Type B pancreatic cell (in vitro differentiated cells): ENCODE results near the gene CDC7. TPM values are rescaled to one million over a fixed set of nuclear protein-coding genes. Genes with fewer than 3 reads are reported as not detected.

Experiments
- DNase-seq: peaks from one replicate; pipeline ENCODE4 v3.0.0; 2021; ENCODE audit warnings: mixed read lengths; ENCODE audit not compliant: unreplicated experiment; ENCODE audit errors: extremely low spot score
- H3K27ac Mint-ChIP-seq: 2 replicates; pipeline ENCODE4 v1.8.0; 2021; ENCODE audit warnings: mild to moderate bottlenecking, mixed read lengths
- H3K27me3 Mint-ChIP-seq: 2 replicates; pipeline ENCODE4 v1.8.0; 2021; ENCODE audit warnings: mixed read lengths
- H3K36me3 Mint-ChIP-seq: 2 replicates; pipeline ENCODE4 v1.8.0; 2021; ENCODE audit warnings: mixed read lengths
- H3K4me1 Mint-ChIP-seq: one replicate; pipeline ENCODE4 v1.8.0; 2021; ENCODE audit warnings: mixed read lengths; ENCODE audit not compliant: unreplicated experiment
- H3K4me3 Mint-ChIP-seq: 2 replicates; pipeline ENCODE4 v1.8.0; 2021; ENCODE audit warnings: mild to moderate bottlenecking, mixed read lengths
- H3K9me3 Mint-ChIP-seq: 2 replicates; pipeline ENCODE4 v1.8.0; 2021; ENCODE audit warnings: mixed read lengths
- total RNA-seq: library from RNA; stranded (reverse); gene quantifications from 2 replicates; pipeline ENCODE4 v1.2.1, GENCODE V29; 2021; ENCODE audit warnings: low replicate concordance
- TF ChIP-seq, protein P1 (sequence below): fragments of 200-600 bp; sonication (generic); conservative IDR thresholded peaks from 2 replicates; pipeline ENCODE4 v1.5.0; 2021; ENCODE audit warnings: antibody characterized with exemption, mild to moderate bottlenecking

Gene CDC7
- total RNA-seq, 1 donor from 2014 or later: 29.7 TPM

GRCh38 chr1:91503975-91504530 is 3.4 kb downstream of the CDC7 start:
- H3K36me3 Mint-ChIP-seq: peaks cover 5% of the 10 kb centered on the region
- TF ChIP-seq, protein P1, sequence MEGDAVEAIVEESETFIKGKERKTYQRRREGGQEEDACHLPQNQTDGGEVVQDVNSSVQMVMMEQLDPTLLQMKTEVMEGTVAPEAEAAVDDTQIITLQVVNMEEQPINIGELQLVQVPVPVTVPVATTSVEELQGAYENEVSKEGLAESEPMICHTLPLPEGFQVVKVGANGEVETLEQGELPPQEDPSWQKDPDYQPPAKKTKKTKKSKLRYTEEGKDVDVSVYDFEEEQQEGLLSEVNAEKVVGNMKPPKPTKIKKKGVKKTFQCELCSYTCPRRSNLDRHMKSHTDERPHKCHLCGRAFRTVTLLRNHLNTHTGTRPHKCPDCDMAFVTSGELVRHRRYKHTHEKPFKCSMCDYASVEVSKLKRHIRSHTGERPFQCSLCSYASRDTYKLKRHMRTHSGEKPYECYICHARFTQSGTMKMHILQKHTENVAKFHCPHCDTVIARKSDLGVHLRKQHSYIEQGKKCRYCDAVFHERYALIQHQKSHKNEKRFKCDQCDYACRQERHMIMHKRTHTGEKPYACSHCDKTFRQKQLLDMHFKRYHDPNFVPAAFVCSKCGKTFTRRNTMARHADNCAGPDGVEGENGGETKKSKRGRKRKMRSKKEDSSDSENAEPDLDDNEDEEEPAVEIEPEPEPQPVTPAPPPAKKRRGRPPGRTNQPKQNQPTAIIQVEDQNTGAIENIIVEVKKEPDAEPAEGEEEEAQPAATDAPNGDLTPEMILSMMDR: no peak
- no peaks in the 10 kb centered on the region for H3K27me3 Mint-ChIP-seq
- H3K4me3 Mint-ChIP-seq: no peak overlapping the region
- DNase-seq: no peak
- no peak overlapping the region for H3K27ac Mint-ChIP-seq
- H3K9me3 Mint-ChIP-seq: no peaks in the 10 kb centered on the region
- peaks cover 19% of the 10 kb centered on the region for H3K4me1 Mint-ChIP-seq

DNA sequence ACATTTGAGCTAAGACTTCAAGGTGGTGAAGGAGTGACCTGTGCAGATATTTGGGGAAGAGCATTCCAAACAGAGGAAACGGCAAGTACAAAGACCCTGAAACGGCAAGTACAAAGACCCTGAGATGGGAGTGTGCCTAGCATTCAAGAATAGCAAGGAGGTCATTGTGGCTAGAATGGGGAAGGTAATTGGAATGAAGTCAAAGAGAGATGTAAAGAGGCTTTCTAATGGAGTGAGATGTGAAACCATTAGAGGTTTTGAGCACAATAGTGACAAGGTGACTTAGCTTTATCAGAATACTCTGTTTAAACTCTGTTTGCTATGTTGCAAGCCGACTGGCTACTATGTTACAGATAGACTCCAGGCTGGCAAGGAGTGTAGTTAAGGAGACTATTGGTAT is 4.4 kb downstream of the CDC7 start:
- peaks cover 11% of the 10 kb centered on the region for H3K36me3 Mint-ChIP-seq
- H3K4me3 Mint-ChIP-seq: no peak overlapping the region
- peaks cover 19% of the 10 kb centered on the region for H3K4me1 Mint-ChIP-seq
- no peak overlapping the region for H3K27ac Mint-ChIP-seq
- TF ChIP-seq, protein P1: no peak
- no peak for DNase-seq
- H3K9me3 Mint-ChIP-seq: no peaks in the 10 kb centered on the region
- no peaks in the 10 kb centered on the region for H3K27me3 Mint-ChIP-seq

- Mint-ChIP-seq H3K9me3 (no peaks in the 10 kb centered on the region), H3K27ac (no peak overlapping the region), H3K36me3 (peaks cover 11% of the 10 kb centered on the region), H3K4me1 (peaks cover 19% of the 10 kb centered on the region), H3K4me3 (no peak overlapping the region), H3K27me3 (no peaks in the 10 kb centered on the region)
- no peak for DNase-seq
- TF ChIP-seq, protein P1: no peak
Measured at GRCh38 chr1:91506071-91506470, 5.4 kb downstream of the CDC7 start.

GRCh38 chr1:91507328-91507727 is 6.7 kb downstream of the CDC7 start:
- H3K4me3 Mint-ChIP-seq: no peak overlapping the region
- TF ChIP-seq, protein P1: peak; percentile 21
- no peak for DNase-seq
- H3K27me3 Mint-ChIP-seq: no peaks in the 10 kb centered on the region
- H3K36me3 Mint-ChIP-seq: peaks cover 11% of the 10 kb centered on the region
- no peak overlapping the region for H3K27ac Mint-ChIP-seq
- no peaks in the 10 kb centered on the region for H3K9me3 Mint-ChIP-seq
- peaks cover 24% of the 10 kb centered on the region for H3K4me1 Mint-ChIP-seq

- H3K36me3 Mint-ChIP-seq: peaks cover 17% of the 10 kb centered on the region
- TF ChIP-seq, protein P1: no peak
- H3K27ac Mint-ChIP-seq: no peak overlapping the region
- no peak overlapping the region for H3K4me3 Mint-ChIP-seq
- peaks cover 11% of the 10 kb centered on the region for H3K4me1 Mint-ChIP-seq
- H3K27me3 Mint-ChIP-seq: no peaks in the 10 kb centered on the region
- DNase-seq: no peak
- no peaks in the 10 kb centered on the region for H3K9me3 Mint-ChIP-seq
Measured at GRCh38 chr1:91510754-91511153, 10.1 kb downstream of the CDC7 start.

DNA sequence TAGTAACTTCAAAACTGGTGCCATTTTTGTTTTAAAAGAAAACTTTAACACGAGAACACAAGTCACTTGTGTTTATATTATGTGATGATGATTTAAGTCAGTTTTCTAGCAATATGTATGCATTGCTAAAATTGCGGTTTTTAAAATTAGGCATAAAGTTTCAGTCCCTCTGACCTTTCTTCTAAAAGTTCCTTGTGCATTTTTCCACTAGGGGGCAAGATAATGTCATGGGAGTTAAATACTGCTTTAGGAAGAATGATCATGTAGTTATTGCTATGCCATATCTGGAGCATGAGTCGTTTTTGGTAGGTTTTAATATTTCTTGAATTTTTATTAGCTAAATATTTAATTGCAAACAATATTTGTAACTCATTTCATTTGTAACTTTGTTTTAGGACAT is 10.7 kb downstream of the CDC7 start:
- Mint-ChIP-seq H3K4me3 (no peak overlapping the region), H3K36me3 (peaks cover 19% of the 10 kb centered on the region), H3K27ac (no peak overlapping the region), H3K27me3 (no peaks in the 10 kb centered on the region), H3K9me3 (no peaks in the 10 kb centered on the region), H3K4me1 (peaks cover 11% of the 10 kb centered on the region)
- TF ChIP-seq, protein P1: peak; percentile 87
- no peak for DNase-seq
